GM23338 (cell line): ENCODE results near the gene CCZ1B. TPM values are rescaled to one million over a fixed set of nuclear protein-coding genes. Genes with fewer than 3 reads are reported as not detected.
"Not testable (repeated sequence)": the region's sequence is repeated elsewhere in the genome, so short reads cannot be mapped to it uniquely, and the experiment has no call there.

Source experiments
- ATAC-seq: fragments of 200-7000 bp; cut with Tn5 transposase; 3 replicates; pipeline ENCODE4 v1.9.1; 2020
- DNase-seq: peaks from one replicate; pipeline ENCODE4 v3.0.0-alpha.2; 2015; ENCODE audit warnings: low spot score
- H2AFZ ChIP-seq: fragments of 200-600 bp; sonication (generic); 2 replicates; pipeline ENCODE4 v1.8.0; 2016; ENCODE audit warnings: antibody characterized with exemption, mild to moderate bottlenecking, moderate library complexity
- H3F3A ChIP-seq: fragments of 200-600 bp; sonication (generic); replicated peaks from 2 replicates; pipeline ENCODE4 v1.8.0; 2017; ENCODE audit warnings: antibody characterized with exemption, mixed run types, low read depth
- H3K27ac ChIP-seq: fragments of 200-600 bp; sonication (generic); 2 replicates; pipeline ENCODE4 v1.6.1; 2016; ENCODE audit warnings: low read depth
- H3K27me3 ChIP-seq: fragments of 200-600 bp; sonication (generic); 2 replicates; pipeline ENCODE4 v1.8.0; 2016; ENCODE audit warnings: mild to moderate bottlenecking, mixed run types, moderate library complexity; ENCODE audit not compliant: insufficient read depth
- H3K36me3 ChIP-seq: fragments of 200-600 bp; sonication (generic); 2 replicates; pipeline ENCODE4 v1.8.0; 2016; ENCODE audit warnings: mild to moderate bottlenecking; ENCODE audit not compliant: insufficient read depth
- H3K4me1 ChIP-seq: fragments of 200-600 bp; sonication (generic); 2 replicates; pipeline ENCODE4 v1.8.0; 2016; ENCODE audit warnings: mild to moderate bottlenecking, moderate library complexity; ENCODE audit not compliant: insufficient read depth
- H3K4me2 ChIP-seq: fragments of 200-600 bp; sonication (generic); 2 replicates; pipeline ENCODE4 v1.7.1; 2017; ENCODE audit warnings: mixed run types
- H3K4me3 ChIP-seq: fragments of 200-600 bp; sonication (generic); 2 replicates; pipeline ENCODE4 v1.6.1; 2016; ENCODE audit warnings: mixed run types
- H3K79me2 ChIP-seq: fragments of 200-600 bp; sonication (generic); replicated peaks from 2 replicates; pipeline ENCODE4 v1.8.0; 2017; ENCODE audit warnings: mild to moderate bottlenecking; ENCODE audit not compliant: insufficient read depth
- H3K9me2 ChIP-seq: fragments of 200-600 bp; sonication (generic); 2 replicates; pipeline ENCODE4 v1.8.0; 2017; ENCODE audit not compliant: insufficient read depth
- H4K20me1 ChIP-seq: fragments of 200-600 bp; sonication (generic); replicated peaks from 2 replicates; pipeline ENCODE4 v1.8.0; 2017; ENCODE audit warnings: mild to moderate bottlenecking; ENCODE audit not compliant: insufficient read depth
- H3K27ac Mint-ChIP-seq: 2 replicates; pipeline ENCODE4 v1.8.0; 2020; ENCODE audit warnings: inconsistent platforms, mild to moderate bottlenecking, moderate library complexity, mixed read lengths
- H3K27me3 Mint-ChIP-seq: 3 replicates; pipeline ENCODE4 v1.8.0; 2022; ENCODE audit warnings: low read depth, mild to moderate bottlenecking, moderate library complexity, mixed read lengths, inconsistent platforms; ENCODE audit not compliant: insufficient read depth, poor library complexity
- H3K36me3 Mint-ChIP-seq: 3 replicates; pipeline ENCODE4 v1.8.0; 2021; ENCODE audit warnings: low read depth, mild to moderate bottlenecking, inconsistent platforms, moderate library complexity, mixed read lengths
- H3K4me1 Mint-ChIP-seq: 3 replicates; pipeline ENCODE4 v1.8.0; 2020; ENCODE audit warnings: mild to moderate bottlenecking, inconsistent platforms, mixed read lengths
- H3K4me3 Mint-ChIP-seq: 3 replicates; pipeline ENCODE4 v1.8.0; 2021; ENCODE audit warnings: moderate library complexity, mild to moderate bottlenecking, inconsistent platforms, mixed read lengths
- H3K9me3 Mint-ChIP-seq: 3 replicates; pipeline ENCODE4 v1.8.0; 2020; ENCODE audit warnings: moderate library complexity, mild to moderate bottlenecking, inconsistent platforms, mixed read lengths
- CREB1 ChIP-seq: fragments of 250-450 bp; sonication (Bioruptor Pico); IDR thresholded peaks from 2 replicates; pipeline ENCODE4 v1.5.0; 2020; ENCODE audit warnings: low read depth, mild to moderate bottlenecking, moderate library complexity
- polyA plus RNA-seq: library from polyadenylated mRNA; unstranded; fragments of >200 nt; fragmentation: Nextera tagmentation; extraction: Ambion mirVana; gene quantifications from 2 replicates; pipeline ENCODE4 v1.2.1, GENCODE V29; 2016
- total RNA-seq: library from RNA; depleted of rRNA; stranded (reverse); fragments of >200 nt; shearing (Covaris generic); gene quantifications from 2 replicates; pipeline ENCODE4 v1.2.3, GENCODE V29; 2014

CCZ1B gene
- total and polyA plus RNA-seq, 2 experiments from 2014 or later: 60.1 to 62.0 TPM

- not testable (repeated sequence) for H3K36me3 Mint-ChIP-seq, ATAC-seq, H3K4me1 Mint-ChIP-seq, H3K4me1 ChIP-seq, H3K36me3 ChIP-seq, H3K4me3 ChIP-seq, H4K20me1 ChIP-seq, H3F3A ChIP-seq, H3K4me2 ChIP-seq, H3K9me2 ChIP-seq, H3K79me2 ChIP-seq, H2AFZ ChIP-seq, H3K27ac Mint-ChIP-seq, DNase-seq, H3K9me3 Mint-ChIP-seq, H3K4me3 Mint-ChIP-seq, H3K27me3 Mint-ChIP-seq, H3K27me3 ChIP-seq, H3K27ac ChIP-seq
Observed at GRCh38 chr7:6830026-6830425, 4.0 kb upstream of the CCZ1B start.

- not testable (repeated sequence) for ATAC-seq, H3K4me3 ChIP-seq, H3K4me1 ChIP-seq, H2AFZ ChIP-seq, H3K9me2 ChIP-seq, H3K4me1 Mint-ChIP-seq, H3F3A ChIP-seq, H3K27ac Mint-ChIP-seq, DNase-seq, H3K36me3 ChIP-seq, H3K36me3 Mint-ChIP-seq, H3K9me3 Mint-ChIP-seq, H3K79me2 ChIP-seq, H3K27me3 ChIP-seq, H3K4me3 Mint-ChIP-seq, H4K20me1 ChIP-seq, H3K27me3 Mint-ChIP-seq, H3K27ac ChIP-seq, H3K4me2 ChIP-seq
Observed at GRCh38 chr7:6829616-6830015, 3.5 kb upstream of the CCZ1B start.

- not testable (repeated sequence) for H3K79me2 ChIP-seq, H3F3A ChIP-seq, H3K4me1 Mint-ChIP-seq, H3K36me3 Mint-ChIP-seq, H3K36me3 ChIP-seq, H3K4me2 ChIP-seq, H4K20me1 ChIP-seq, H3K27ac ChIP-seq, H2AFZ ChIP-seq, H3K4me1 ChIP-seq, H3K9me3 Mint-ChIP-seq, H3K27me3 Mint-ChIP-seq, H3K27me3 ChIP-seq, H3K9me2 ChIP-seq, H3K4me3 ChIP-seq
- peak; percentile 76 for ATAC-seq
- 0 out of 2 replicates have a peak, but pooled peaks have one; percentile 38 for TF ChIP-seq CREB1 (CRISPR knock-in tag)
- Mint-ChIP-seq H3K27ac (peak overlapping the region; percentile 74; the same call in 1 of the 2 replicates), H3K4me3 (peak overlapping the region; percentile 66)
- peak; percentile 81 for DNase-seq
Observed at GRCh38 chr7:6827180-6827579, 1.1 kb upstream of the CCZ1B start.

- peak; percentile 66; the same call in 2 of the 3 replicates for ATAC-seq
- H3K4me1 ChIP-seq, H2AFZ ChIP-seq, H3F3A ChIP-seq, H3K27me3 ChIP-seq, H3K27me3 Mint-ChIP-seq, DNase-seq, H3K27ac ChIP-seq, H3K9me3 Mint-ChIP-seq, H3K36me3 ChIP-seq, H4K20me1 ChIP-seq, H3K4me1 Mint-ChIP-seq, H3K27ac Mint-ChIP-seq, H3K9me2 ChIP-seq, H3K79me2 ChIP-seq: not testable (repeated sequence)
- H3K36me3 Mint-ChIP-seq: peaks cover 19% of the 10 kb centered on the region
- peak overlapping the region; percentile 52; the same call in 1 of the 2 replicates for H3K4me2 ChIP-seq
- H3K4me3 Mint-ChIP-seq: peak overlapping the region; percentile 82
- peak overlapping the region; percentile 45; the same call in 1 of the 2 replicates for H3K4me3 ChIP-seq
Observed at GRCh38 chr7:6825236-6826125, 594 bp downstream of the CCZ1B start.

- H4K20me1 ChIP-seq, H3K27me3 ChIP-seq, DNase-seq, H3K27ac Mint-ChIP-seq, H3F3A ChIP-seq, H3K9me3 Mint-ChIP-seq, H3K4me1 Mint-ChIP-seq, H3K4me2 ChIP-seq, H3K4me1 ChIP-seq, H3K27me3 Mint-ChIP-seq, H3K79me2 ChIP-seq, H3K4me3 Mint-ChIP-seq, H3K27ac ChIP-seq, H3K36me3 ChIP-seq, H2AFZ ChIP-seq, H3K4me3 ChIP-seq, ATAC-seq, H3K9me2 ChIP-seq: not testable (repeated sequence)
- peaks cover 32% of the 10 kb centered on the region for H3K36me3 Mint-ChIP-seq
Observed at GRCh38 chr7:6821622-6822021, 4.5 kb downstream of the CCZ1B start.

- H3K27ac ChIP-seq, H3K4me1 Mint-ChIP-seq, H3K4me2 ChIP-seq, ATAC-seq, H4K20me1 ChIP-seq, H3K9me3 Mint-ChIP-seq, DNase-seq, H3K27ac Mint-ChIP-seq, H3K4me1 ChIP-seq, H3K79me2 ChIP-seq, H3K4me3 ChIP-seq, H3F3A ChIP-seq, H3K4me3 Mint-ChIP-seq, H3K27me3 ChIP-seq, H3K27me3 Mint-ChIP-seq, H3K36me3 ChIP-seq, H3K9me2 ChIP-seq, H2AFZ ChIP-seq: not testable (repeated sequence)
- peaks cover 34% of the 10 kb centered on the region for H3K36me3 Mint-ChIP-seq
Observed at GRCh38 chr7:6815470-6815869, 10.6 kb downstream of the CCZ1B start.
